Inflammatory macrophage treated with lipopolysaccharide for 4 hours (primary cell): ENCODE measurements around the gene CALCOCO1.
A peak's percentile ranks its signal among the peaks of the same experiment; 100 is the strongest.
"Not testable (repeated sequence)": the region's sequence is repeated elsewhere in the genome, so short reads cannot be mapped to it uniquely, and the experiment has no call there.

ENCODE experiments used
- DNase-seq: peaks from one replicate; pipeline ENCODE4 v3.0.0-alpha.2; 2020

CALCOCO1 gene

GRCh38 chr12:53733051-53733806 lies 6.0 kb upstream of the CALCOCO1 start:
- DNase-seq, result no peak

GRCh38 chr12:53729644-53730043 lies 2.4 kb upstream of the CALCOCO1 start:
- DNase-seq, result peak; percentile 73

- DNase-seq, result no peak
These were observed 954 bp upstream of the CALCOCO1 start for GRCh38 chr12:53728206-53728605.

- no peak for DNase-seq
These were observed 324 bp downstream of the CALCOCO1 start for GRCh38 chr12:53726946-53727309.

- DNase-seq, result peak; percentile 64
These were observed 911 bp downstream of the CALCOCO1 start for GRCh38 chr12:53726341-53726740.

- no peak for DNase-seq
These were observed 1.4 kb downstream of the CALCOCO1 start for GRCh38 chr12:53725824-53726223.

- no peak for DNase-seq
These were observed 4.7 kb downstream of the CALCOCO1 start for GRCh38 chr12:53722450-53723041.

GRCh38 chr12:53720946-53721345 lies 6.3 kb downstream of the CALCOCO1 start:
- DNase-seq, result no peak

GRCh38 chr12:53719649-53720048 lies 7.6 kb downstream of the CALCOCO1 start:
- no peak for DNase-seq

GRCh38 chr12:53718567-53718966 lies 8.7 kb downstream of the CALCOCO1 start:
- DNase-seq, result not testable (repeated sequence)

GRCh38 chr12:53717319-53717718 lies 9.9 kb downstream of the CALCOCO1 start:
- DNase-seq, result no peak

GRCh38 chr12:53714004-53714403 lies 13.2 kb downstream of the CALCOCO1 start:
- no peak for DNase-seq

GRCh38 chr12:53713516-53713915 lies 13.7 kb downstream of the CALCOCO1 start:
- DNase-seq, result no peak

- no peak for DNase-seq
These were observed 15.1 kb downstream of the CALCOCO1 start for GRCh38 chr12:53712059-53712643.

GRCh38 chr12:53710091-53710490 lies 17.2 kb downstream of the CALCOCO1 start:
- no peak for DNase-seq

GRCh38 chr12:53709671-53710070 lies 17.6 kb downstream of the CALCOCO1 start:
- DNase-seq, result no peak

GRCh38 chr12:53706080-53706479 lies 21.2 kb downstream of the CALCOCO1 start:
- DNase-seq, result no peak

GRCh38 chr12:53703756-53704155 lies 23.5 kb downstream of the CALCOCO1 start:
- DNase-seq, result no peak

GRCh38 chr12:53701518-53702264 lies 25.6 kb downstream of the CALCOCO1 start:
- peak; percentile 51 for DNase-seq

- DNase-seq, result no peak
These were observed 26.7 kb downstream of the CALCOCO1 start for GRCh38 chr12:53700567-53700966.

- DNase-seq, result no peak
These were observed 27.6 kb downstream of the CALCOCO1 start for GRCh38 chr12:53699678-53700025.

GRCh38 chr12:53698948-53699677 lies 28.1 kb downstream of the CALCOCO1 start:
- DNase-seq, result no peak
